Measurements from ENCODE around the gene PDZRN3. TPM values are rescaled to one million over a fixed set of nuclear protein-coding genes. Genes with fewer than 3 reads are reported as not detected.

PDZRN3 gene
- total RNA-seq, 4 donors from 2014 or later = 13.3 to 81.7 (median 19.7) TPM

- DNase-seq = no peak
- H3K27me3 ChIP-seq = no peaks in the 10 kb centered on the region
- no peaks in the 10 kb centered on the region for H3K36me3 ChIP-seq
- no peak overlapping the region for H3K4me3 ChIP-seq
- H3K4me1 ChIP-seq = no peaks in the 10 kb centered on the region
- H3K9me3 ChIP-seq = no peaks in the 10 kb centered on the region
- TF ChIP-seq POLR2A (IDR thresholded peaks at IDR 0.05) = no peak
- no peak for TF ChIP-seq CTCF (IDR thresholded peaks at IDR 0.05)
- H3K27ac ChIP-seq = peak overlapping the region in 1 of 4 donors; percentile 62
Observed at GRCh38 chr3:73422571-73422970, 202.2 kb downstream of the PDZRN3 start.

GRCh38 chr3:73419942-73420341, 204.8 kb downstream of the PDZRN3 start:
- peak overlapping the region in 1 of 4 donors; percentile 58 for H3K27ac ChIP-seq

GRCh38 chr3:73419179-73419803, 205.4 kb downstream of the PDZRN3 start:
- no peak overlapping the region for H3K4me3 ChIP-seq
- peak overlapping the region in 1 of 4 donors; percentile 58 for H3K27ac ChIP-seq
- no peaks in the 10 kb centered on the region for H3K9me3 ChIP-seq
- no peaks in the 10 kb centered on the region for H3K4me1 ChIP-seq
- H3K36me3 ChIP-seq = no peaks in the 10 kb centered on the region
- TF ChIP-seq CTCF (IDR thresholded peaks at IDR 0.05) = no peak
- no peaks in the 10 kb centered on the region for H3K27me3 ChIP-seq
- DNase-seq = no peak

More at GRCh38 chr3:73419942-73420341, 204.8 kb downstream of the PDZRN3 start:
- Histone ChIP-seq H3K4me3 (no peak overlapping the region), H3K4me1 (no peaks in the 10 kb centered on the region), H3K36me3 (no peaks in the 10 kb centered on the region), H3K27me3 (no peaks in the 10 kb centered on the region), H3K9me3 (no peaks in the 10 kb centered on the region)
- no peak for DNase-seq
- TF ChIP-seq POLR2A (IDR thresholded peaks at IDR 0.05) (no peak), CTCF (IDR thresholded peaks at IDR 0.05) (no peak)

- no peaks in the 10 kb centered on the region for H3K4me1 ChIP-seq
- H3K36me3 ChIP-seq = no peaks in the 10 kb centered on the region
- H3K27me3 ChIP-seq = no peaks in the 10 kb centered on the region
- no peak overlapping the region for H3K4me3 ChIP-seq
- no peak for DNase-seq
- no peaks in the 10 kb centered on the region for H3K9me3 ChIP-seq
- TF ChIP-seq CTCF (IDR thresholded peaks at IDR 0.05) = no peak
- no peak for TF ChIP-seq POLR2A (IDR thresholded peaks at IDR 0.05)
- H3K27ac ChIP-seq = peak overlapping the region in 1 of 4 donors; percentile 58
Observed at GRCh38 chr3:73418681-73419080, 206.1 kb downstream of the PDZRN3 start.

GRCh38 chr3:73415118-73415517, 209.6 kb downstream of the PDZRN3 start:
- no peaks in the 10 kb centered on the region for H3K9me3 ChIP-seq
- DNase-seq = no peak
- no peak overlapping the region for H3K27ac ChIP-seq
- H3K27me3 ChIP-seq = no peaks in the 10 kb centered on the region
- no peak for TF ChIP-seq CTCF (IDR thresholded peaks at IDR 0.05)
- no peak for TF ChIP-seq POLR2A (IDR thresholded peaks at IDR 0.05)
- peaks cover 0 to 4% (median 0%) of the 10 kb centered on the region in 4 donors for H3K4me1 ChIP-seq
- H3K36me3 ChIP-seq = no peaks in the 10 kb centered on the region
- H3K4me3 ChIP-seq = no peak overlapping the region

Measured in Peyer's patch (tissue), 4 donors.